GM19023 (cell line): ENCODE data around the gene ISYNA1.

Experiments
- ATAC-seq: cut with Tn5 transposase; IDR thresholded peaks from one replicate; pipeline ENCODE4 v1.9.1; 2021; ENCODE audit warnings: mild to moderate bottlenecking, moderate library complexity; ENCODE audit not compliant: unreplicated experiment

The ISYNA1 gene

DNA sequence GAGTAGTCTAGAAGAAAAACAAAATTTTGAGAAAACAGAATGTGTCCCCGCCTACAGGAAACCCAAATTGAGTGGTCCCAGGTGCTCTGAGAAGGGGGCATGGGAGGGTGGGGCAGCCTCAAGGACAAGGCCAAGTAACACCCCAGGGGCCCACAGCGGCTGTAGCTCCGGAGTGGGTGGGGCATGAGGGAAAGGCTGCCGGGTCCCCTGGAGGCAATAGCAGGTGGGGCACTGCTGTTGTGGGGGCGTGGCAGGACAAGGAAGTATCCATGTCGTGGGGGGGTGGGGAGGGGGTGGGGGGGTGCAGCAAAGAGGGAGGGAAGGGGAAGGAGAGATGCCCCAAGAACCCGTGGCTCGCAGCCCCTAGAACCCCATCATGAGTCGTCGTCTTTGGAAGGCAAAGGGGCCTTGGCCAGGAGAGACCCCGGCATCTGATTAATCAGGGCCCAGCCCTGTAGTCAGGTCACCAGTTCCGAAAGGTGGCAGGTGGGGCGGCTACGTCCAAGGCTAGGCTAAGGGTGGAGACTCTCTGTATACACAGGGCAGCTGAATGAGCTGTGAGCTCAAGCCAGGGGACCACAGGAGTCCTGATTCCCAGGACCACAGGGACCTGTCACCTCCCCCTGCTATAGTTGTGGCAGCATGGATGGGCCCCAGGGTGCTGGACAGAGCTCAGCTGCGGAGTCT, 7.5 kb upstream of the ISYNA1 start:
- ATAC-seq = no peak

- ATAC-seq = no peak
Observed at GRCh38 chr19:18444513-18444912, 6.6 kb upstream of the ISYNA1 start.

GRCh38 chr19:18443831-18444230, 5.9 kb upstream of the ISYNA1 start:
- no peak for ATAC-seq

- no peak for ATAC-seq
Observed at GRCh38 chr19:18443406-18443805, 5.5 kb upstream of the ISYNA1 start.

GRCh38 chr19:18442941-18443340, 5.0 kb upstream of the ISYNA1 start:
- no peak for ATAC-seq

GRCh38 chr19:18441804-18442788, 4.2 kb upstream of the ISYNA1 start:
- ATAC-seq = no peak

GRCh38 chr19:18440936-18441803, 3.2 kb upstream of the ISYNA1 start:
- ATAC-seq = no peak

GRCh38 chr19:18440415-18440877, 2.5 kb upstream of the ISYNA1 start:
- no peak for ATAC-seq

DNA sequence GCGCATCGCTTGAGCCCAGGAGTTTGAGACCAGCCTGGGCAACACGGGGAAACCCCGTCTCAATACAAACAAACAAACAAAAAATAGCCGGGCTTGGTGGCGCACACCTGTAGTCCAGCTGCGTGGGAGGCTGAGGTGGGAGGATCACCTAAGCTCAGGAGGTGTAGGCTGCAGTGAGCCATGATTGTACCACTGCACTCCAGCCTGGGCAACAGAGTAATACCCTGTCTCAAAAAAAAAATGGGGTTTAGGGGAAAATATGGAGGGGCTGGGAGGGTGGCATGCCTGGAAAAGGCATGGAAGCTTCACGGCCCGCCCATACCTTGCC, 1.9 kb upstream of the ISYNA1 start:
- no peak for ATAC-seq

- no peak for ATAC-seq
Observed at GRCh38 chr19:18439025-18439909, 1.3 kb upstream of the ISYNA1 start.

DNA sequence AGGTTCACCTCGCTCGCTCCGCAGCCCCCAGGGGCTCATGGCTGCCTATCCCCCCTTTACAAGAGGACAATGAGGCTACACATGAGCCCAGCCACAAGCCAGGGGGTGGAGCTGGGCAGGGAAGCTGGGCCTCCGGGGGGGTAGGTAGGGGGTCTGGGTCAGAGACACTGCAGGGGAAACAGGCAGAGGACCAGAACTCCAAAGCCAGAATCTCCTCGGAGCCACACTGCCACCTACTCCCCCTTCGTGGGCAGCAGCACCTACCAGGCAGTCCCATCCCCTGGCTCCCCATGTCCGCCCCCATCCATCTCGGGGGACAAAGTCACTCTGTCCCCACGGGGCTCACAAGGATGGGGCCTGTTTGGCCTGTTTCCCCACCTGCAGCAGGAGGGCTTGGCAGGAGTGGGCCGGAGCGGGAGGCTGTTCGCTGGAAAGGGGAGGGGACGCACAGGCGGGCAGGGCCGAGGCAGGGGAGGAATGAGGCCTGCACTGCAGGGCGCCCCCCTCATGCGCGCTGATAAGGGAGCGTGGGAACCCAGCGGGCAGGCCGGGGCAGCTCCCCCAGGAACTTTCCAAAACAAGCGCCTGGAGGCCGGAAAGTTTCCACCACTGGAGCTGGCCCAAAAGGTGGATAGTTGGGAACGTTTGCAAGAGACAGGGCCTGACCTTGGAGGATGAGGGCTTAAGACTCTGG, 545 bp upstream of the ISYNA1 start:
- no peak for ATAC-seq

GRCh38 chr19:18436671-18437490, 1.1 kb downstream of the ISYNA1 start:
- peak; percentile 40 for ATAC-seq

DNA sequence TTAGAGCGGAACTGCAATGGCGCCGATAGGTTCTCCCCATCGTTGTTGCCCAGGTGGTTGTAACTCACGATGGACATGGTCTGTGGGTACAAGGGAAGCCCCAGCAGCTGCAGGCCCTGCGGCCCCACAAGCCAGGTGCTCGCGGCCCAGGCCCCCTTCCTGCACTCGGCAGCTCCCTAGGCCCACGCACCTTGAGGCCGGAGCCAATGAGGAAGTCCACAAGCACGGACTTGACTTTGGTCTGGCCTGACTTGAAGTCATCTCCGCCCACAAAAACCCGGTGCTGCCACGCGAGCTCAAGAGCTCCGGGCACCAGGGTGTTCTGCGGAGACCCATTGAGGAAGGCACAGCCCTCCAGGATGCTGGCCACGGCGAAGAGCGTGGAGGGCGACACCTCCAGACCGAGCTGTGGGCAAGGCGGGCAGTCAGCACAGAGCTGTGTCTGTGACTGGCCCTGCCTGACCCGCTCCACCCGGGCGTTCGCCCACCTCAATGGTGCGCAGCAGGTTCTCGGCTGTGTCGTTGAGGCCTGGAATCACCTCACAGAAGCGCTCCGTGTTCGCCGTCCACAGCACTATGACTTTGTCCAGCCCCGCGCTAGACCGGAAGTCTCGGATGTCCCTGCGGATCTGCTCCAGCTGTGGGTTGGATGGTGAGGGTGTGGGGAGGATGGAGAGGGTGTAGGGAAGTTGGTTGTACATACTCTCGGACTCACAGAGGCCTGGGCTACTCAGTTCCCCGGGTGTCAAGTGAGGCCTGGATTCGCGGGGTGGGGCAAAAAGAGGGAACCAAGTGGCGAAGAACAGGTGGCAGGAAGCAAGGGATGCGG, 1.9 kb downstream of the ISYNA1 start:
- no peak for ATAC-seq

GRCh38 chr19:18435178-18435841, 2.6 kb downstream of the ISYNA1 start:
- no peak for ATAC-seq

GRCh38 chr19:18434411-18435175, 3.3 kb downstream of the ISYNA1 start:
- no peak for ATAC-seq

- ATAC-seq = no peak
Observed at GRCh38 chr19:18433735-18434398, 4.1 kb downstream of the ISYNA1 start.
